ENCODE data around the gene MFAP3L.

Gene MFAP3L

GRCh38 chr4:170026253-170027021 is at the start of gene MFAP3L:
Gene MFAP3L (minus strand): TSS chr4:170026395. CDS start chr4:170005877, 20,518 bp downstream.
- peak; percentile 24; the same call in 1 of the 2 replicates for TF ChIP-seq CTCF (IDR thresholded peaks at IDR 0.05)

- no peak for TF ChIP-seq CTCF (IDR thresholded peaks at IDR 0.05)
These were observed 45.0 kb upstream of the MFAP3L start for GRCh38 chr4:170071196-170071595.

DNA sequence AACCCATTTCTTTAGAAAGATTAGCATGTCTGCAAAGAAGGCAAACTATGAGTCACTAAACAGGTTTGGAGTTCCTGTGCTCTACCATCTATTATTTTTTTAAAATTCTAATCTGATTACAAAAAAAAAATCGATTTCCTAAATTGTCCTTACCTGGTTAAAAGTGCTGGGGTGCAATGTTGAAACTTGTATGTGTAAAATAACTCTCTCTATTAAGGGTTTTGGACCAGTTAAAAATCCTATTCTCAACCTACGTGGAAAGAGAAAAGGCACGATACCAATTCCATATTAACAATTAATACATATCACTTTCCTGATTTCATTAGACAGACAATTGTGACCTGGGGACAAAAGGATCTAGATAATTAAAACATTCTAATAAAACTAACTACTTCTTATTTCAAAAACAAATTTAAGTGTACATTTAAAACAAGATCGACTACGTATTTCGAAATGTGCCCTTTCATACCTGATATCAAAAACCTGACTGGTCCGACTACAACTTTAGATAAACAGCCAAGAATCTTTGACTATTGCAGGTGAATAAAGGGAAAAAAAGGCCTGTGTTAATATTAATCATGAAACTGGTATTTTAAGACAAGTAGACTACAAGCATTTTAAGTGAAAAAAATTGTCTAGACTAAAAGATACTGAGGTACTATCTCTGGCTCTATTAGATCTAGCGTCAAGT is 42.4 kb upstream of the MFAP3L start:
- TF ChIP-seq CTCF (IDR thresholded peaks at IDR 0.05): no peak

DNA sequence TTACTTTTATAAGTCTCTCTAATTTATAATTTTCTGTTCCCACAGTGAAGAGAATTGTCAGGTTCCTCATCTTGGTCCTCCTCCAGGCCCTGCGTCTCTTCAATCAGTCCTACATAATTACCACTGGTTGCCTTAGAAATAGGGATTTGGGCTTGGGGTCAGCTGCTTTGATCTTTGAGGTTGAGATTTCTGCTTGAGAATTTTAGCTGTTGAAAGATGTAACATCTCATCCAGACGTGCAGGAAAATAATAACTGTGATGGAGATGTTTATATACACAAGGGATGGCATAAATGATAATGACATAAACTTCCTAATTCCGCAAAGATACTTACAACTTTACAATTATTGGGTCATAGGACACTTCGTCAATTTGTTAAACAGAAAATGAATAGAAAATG is 33.2 kb upstream of the MFAP3L start:
- TF ChIP-seq CTCF (IDR thresholded peaks at IDR 0.05): no peak

- TF ChIP-seq CTCF (IDR thresholded peaks at IDR 0.05): no peak
These were observed 32.6 kb upstream of the MFAP3L start for GRCh38 chr4:170058826-170059225.

GRCh38 chr4:170057866-170058265 is 31.7 kb upstream of the MFAP3L start:
- no peak for TF ChIP-seq CTCF (IDR thresholded peaks at IDR 0.05)

GRCh38 chr4:170052919-170053318 is 26.7 kb upstream of the MFAP3L start:
- TF ChIP-seq CTCF (IDR thresholded peaks at IDR 0.05): no peak

Data from LNCAP (cell line).